Peyer's patch (tissue), 4 donors: Measurements from ENCODE around the gene CLDN24. TPM values are rescaled to one million over a fixed set of nuclear protein-coding genes. Genes with fewer than 3 reads are reported as not detected.
"Not testable (repeated sequence)": the region's sequence is repeated elsewhere in the genome, so short reads cannot be mapped to it uniquely, and the experiment has no call there.

Experiments
- DNase-seq, 3 donors: peaks; one replicate each; pipeline ENCODE4 v3.0.0-alpha.2; 2017 to 2019
- H3K27ac ChIP-seq, 4 donors: fragments of 200-600 bp; sonication (generic); one replicate each; pipeline ENCODE4 v1.5.1; 2016 to 2019
- H3K27me3 ChIP-seq, 2 donors: fragments of 200-600 bp; sonication (generic); one replicate each; pipeline ENCODE4 v1.5.1; 2019
- H3K36me3 ChIP-seq, 3 donors: fragments of 200-600 bp; sonication (generic); one replicate each; pipeline ENCODE4 v1.5.1; 2016 to 2019
- H3K4me1 ChIP-seq, 4 donors: fragments of 200-600 bp; sonication (generic); one replicate each; pipeline ENCODE4 v1.5.1; 2016 to 2019
- H3K4me3 ChIP-seq, 4 donors: fragments of 200-600 bp; sonication (generic); 1 replicate in 3 of 4; 2 replicates in 1 of 4; pipeline ENCODE4 v1.5.1; 2016 to 2019; ENCODE audit warnings: mild to moderate bottlenecking in 1 of 4
- H3K9me3 ChIP-seq, 4 donors: fragments of 200-600 bp; sonication (generic); one replicate each; pipeline ENCODE4 v1.5.1; 2016 to 2019; ENCODE audit warnings: mild to moderate bottlenecking in 1 of 4
- POLR2A ChIP-seq, 2 donors: fragments of 450-650 bp; IDR thresholded peaks; one replicate each; pipeline ENCODE4 v1.5.1; 2017; ENCODE audit warnings: antibody characterized with exemption in 2 of 2, mild to moderate bottlenecking in 2 of 2, moderate library complexity in 2 of 2
- total RNA-seq, 4 donors: library from RNA; depleted of rRNA; stranded (reverse); fragments of >200 nt; gene quantifications; one replicate each; pipeline ENCODE4 v1.1.0, GENCODE V29; 2016
- TF ChIP-seq, protein P1 (sequence below), 6 experiments: fragments of 450-650 bp in 4 of 6; fragments of 200-600 bp in 2 of 6; sonication (generic) in 1 of 6; IDR thresholded peaks; one replicate each; pipeline ENCODE4 v1.5.1; 2017 to 2019; ENCODE audit warnings: antibody characterized with exemption in 6 of 6, mild to moderate bottlenecking in 3 of 6, moderate library complexity in 1 of 6

Gene CLDN24
- total RNA-seq, 4 donors from 2014 or later: not detected

- DNase-seq: no peak
- TF ChIP-seq, protein P1, sequence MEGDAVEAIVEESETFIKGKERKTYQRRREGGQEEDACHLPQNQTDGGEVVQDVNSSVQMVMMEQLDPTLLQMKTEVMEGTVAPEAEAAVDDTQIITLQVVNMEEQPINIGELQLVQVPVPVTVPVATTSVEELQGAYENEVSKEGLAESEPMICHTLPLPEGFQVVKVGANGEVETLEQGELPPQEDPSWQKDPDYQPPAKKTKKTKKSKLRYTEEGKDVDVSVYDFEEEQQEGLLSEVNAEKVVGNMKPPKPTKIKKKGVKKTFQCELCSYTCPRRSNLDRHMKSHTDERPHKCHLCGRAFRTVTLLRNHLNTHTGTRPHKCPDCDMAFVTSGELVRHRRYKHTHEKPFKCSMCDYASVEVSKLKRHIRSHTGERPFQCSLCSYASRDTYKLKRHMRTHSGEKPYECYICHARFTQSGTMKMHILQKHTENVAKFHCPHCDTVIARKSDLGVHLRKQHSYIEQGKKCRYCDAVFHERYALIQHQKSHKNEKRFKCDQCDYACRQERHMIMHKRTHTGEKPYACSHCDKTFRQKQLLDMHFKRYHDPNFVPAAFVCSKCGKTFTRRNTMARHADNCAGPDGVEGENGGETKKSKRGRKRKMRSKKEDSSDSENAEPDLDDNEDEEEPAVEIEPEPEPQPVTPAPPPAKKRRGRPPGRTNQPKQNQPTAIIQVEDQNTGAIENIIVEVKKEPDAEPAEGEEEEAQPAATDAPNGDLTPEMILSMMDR (IDR thresholded peaks at IDR 0.05): no peak
- Histone ChIP-seq H3K27ac (no peak overlapping the region), H3K4me3 (no peak overlapping the region), H3K27me3 (no peaks in the 10 kb centered on the region), H3K36me3 (no peaks in the 10 kb centered on the region), H3K9me3 (no peaks in the 10 kb centered on the region), H3K4me1 (no peaks in the 10 kb centered on the region)
These were observed 4.6 kb upstream of the CLDN24 start for GRCh38 chr4:183326853-183327252.

- not testable (repeated sequence) for H3K27me3 ChIP-seq, H3K4me3 ChIP-seq, H3K9me3 ChIP-seq, H3K4me1 ChIP-seq, H3K36me3 ChIP-seq, DNase-seq, H3K27ac ChIP-seq
These were observed 4.2 kb upstream of the CLDN24 start for GRCh38 chr4:183326387-183326786.

DNA sequence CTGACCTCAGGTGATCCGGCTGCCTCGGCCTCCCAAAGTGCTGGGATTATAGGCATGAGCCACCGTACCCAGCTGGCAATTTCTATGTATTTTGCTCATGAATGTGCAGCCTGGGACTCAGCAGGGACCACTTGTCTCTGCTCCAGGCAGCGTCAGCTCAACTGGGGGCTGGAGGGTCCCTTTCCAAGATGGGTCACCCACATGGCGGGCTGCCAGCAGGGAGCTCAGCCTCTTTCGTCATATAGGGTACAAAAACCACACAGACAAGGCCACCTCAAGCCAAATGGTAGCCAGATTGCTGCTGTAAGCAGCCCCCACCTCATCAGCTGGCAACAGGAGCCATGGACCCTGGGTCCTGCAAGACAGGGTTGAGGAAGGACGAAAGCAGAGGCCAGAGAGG lies 2.4 kb upstream of the CLDN24 start:
- Histone ChIP-seq H3K36me3 (no peaks in the 10 kb centered on the region), H3K4me3 (no peak overlapping the region), H3K9me3 (no peaks in the 10 kb centered on the region), H3K4me1 (no peaks in the 10 kb centered on the region), H3K27me3 (no peaks in the 10 kb centered on the region), H3K27ac (no peak overlapping the region)
- TF ChIP-seq, protein P1 (IDR thresholded peaks at IDR 0.05): no peak
- TF ChIP-seq POLR2A (IDR thresholded peaks at IDR 0.05): no peak
- no peak for DNase-seq

- H3K4me3 ChIP-seq, H3K27me3 ChIP-seq, DNase-seq, H3K36me3 ChIP-seq, H3K9me3 ChIP-seq, H3K27ac ChIP-seq, H3K4me1 ChIP-seq: not testable (repeated sequence)
These were observed 1.8 kb upstream of the CLDN24 start for GRCh38 chr4:183324056-183324455.

DNA sequence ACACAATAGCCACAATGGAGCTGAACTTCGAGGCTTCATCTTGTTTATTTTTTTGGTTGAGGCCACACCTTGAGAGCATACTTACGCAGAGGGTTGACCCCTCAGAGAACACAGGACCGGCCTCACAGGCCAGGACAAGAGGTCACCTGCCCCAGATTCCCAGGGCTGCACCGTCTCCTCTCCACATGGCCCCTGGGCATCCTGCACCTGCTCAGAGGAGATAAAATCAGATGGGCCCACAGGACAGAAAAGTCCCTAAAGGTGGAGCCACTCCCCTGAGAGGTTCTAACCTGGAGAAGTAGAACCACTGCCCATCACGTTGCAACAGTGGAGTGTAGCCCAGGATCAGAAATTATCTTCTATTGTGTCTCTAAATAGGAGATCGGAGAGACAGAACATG lies 1.1 kb upstream of the CLDN24 start:
- no peaks in the 10 kb centered on the region for H3K9me3 ChIP-seq
- DNase-seq: no peak
- no peak for TF ChIP-seq POLR2A (IDR thresholded peaks at IDR 0.05)
- TF ChIP-seq, protein P1 (IDR thresholded peaks at IDR 0.05): no peak
- no peak overlapping the region for H3K27ac ChIP-seq
- H3K4me3 ChIP-seq: no peak overlapping the region
- H3K4me1 ChIP-seq: no peaks in the 10 kb centered on the region
- no peaks in the 10 kb centered on the region for H3K36me3 ChIP-seq
- H3K27me3 ChIP-seq: no peaks in the 10 kb centered on the region

GRCh38 chr4:183321516-183321915 lies 710 bp downstream of the CLDN24 start:
- H3K36me3 ChIP-seq: no peaks in the 10 kb centered on the region
- no peak for TF ChIP-seq POLR2A (IDR thresholded peaks at IDR 0.05)
- TF ChIP-seq, protein P1 (IDR thresholded peaks at IDR 0.05): no peak
- no peak overlapping the region for H3K4me3 ChIP-seq
- H3K27ac ChIP-seq: no peak overlapping the region
- no peaks in the 10 kb centered on the region for H3K4me1 ChIP-seq
- DNase-seq: no peak
- no peaks in the 10 kb centered on the region for H3K27me3 ChIP-seq
- no peaks in the 10 kb centered on the region for H3K9me3 ChIP-seq

DNA sequence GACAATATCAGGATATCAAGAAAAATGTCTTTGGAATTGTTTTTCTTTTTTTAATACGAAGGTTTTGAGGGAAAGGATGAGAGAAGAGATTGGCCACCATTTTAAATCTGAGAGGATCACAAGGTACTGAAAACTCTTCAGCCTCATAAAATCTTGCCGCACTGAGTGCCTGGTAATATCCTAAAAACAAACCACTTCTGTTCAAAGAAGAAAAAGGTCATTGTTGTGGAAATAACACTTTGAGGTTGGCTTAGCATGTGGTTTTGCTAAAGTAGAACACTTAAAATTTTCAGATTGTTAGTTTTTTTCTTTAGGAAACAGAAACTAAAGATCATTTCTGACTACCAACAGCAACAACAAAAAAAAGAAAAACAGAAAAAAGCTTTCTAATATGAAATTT lies 1.1 kb downstream of the CLDN24 start:
- no peaks in the 10 kb centered on the region for H3K36me3 ChIP-seq
- no peak for DNase-seq
- no peak for TF ChIP-seq POLR2A (IDR thresholded peaks at IDR 0.05)
- TF ChIP-seq, protein P1 (IDR thresholded peaks at IDR 0.05): no peak
- no peaks in the 10 kb centered on the region for H3K27me3 ChIP-seq
- no peak overlapping the region for H3K4me3 ChIP-seq
- H3K27ac ChIP-seq: no peak overlapping the region
- H3K4me1 ChIP-seq: no peaks in the 10 kb centered on the region
- H3K9me3 ChIP-seq: no peaks in the 10 kb centered on the region
